Left lobe of liver (tissue), 2 donors: ENCODE results near the gene CCNK. TPM values are rescaled to one million over a fixed set of nuclear protein-coding genes. Genes with fewer than 3 reads are reported as not detected.

ENCODE experiments used
- ATAC-seq: fragments of 200-7000 bp; cut with Tn5 transposase; one replicate; pipeline ENCODE4 v1.9.1; 2020; ENCODE audit warnings: mild to moderate bottlenecking, moderate library complexity
- DNase-seq: peaks from one replicate; pipeline ENCODE4 v3.0.0-alpha.2; 2020; ENCODE audit warnings: low spot score
- total RNA-seq: library from RNA; stranded (reverse); gene quantifications from one replicate; pipeline ENCODE4 v1.2.1, GENCODE V29; 2021
- donor health status: DM: no; HTN: no; CAD: no; lungs with moderate emphysema.
- donor health status: DM: no; HTN: yes; CAD: no.

CCNK gene
- total RNA-seq, 1 donor from 2014 or later, result 13.8 TPM

GRCh38 chr14:99532310-99532709, 51.1 kb downstream of the CCNK start:
- DNase-seq (no peak), ATAC-seq (no peak)

- no peak for ATAC-seq
These were observed 53.1 kb downstream of the CCNK start for GRCh38 chr14:99534333-99534732.

GRCh38 chr14:99534863-99535262, 53.7 kb downstream of the CCNK start:
- no peak for DNase-seq
- no peak for ATAC-seq

More at GRCh38 chr14:99534333-99534732, 53.1 kb downstream of the CCNK start:
- DNase-seq, result no peak

- no peak for DNase-seq
- no peak for ATAC-seq
These were observed 54.2 kb downstream of the CCNK start for GRCh38 chr14:99535448-99535847.

GRCh38 chr14:99535908-99536778, 54.9 kb downstream of the CCNK start:
- DNase-seq (no peak), ATAC-seq (peak; percentile 5)

- no peak for ATAC-seq
- DNase-seq, result no peak
These were observed 56.2 kb downstream of the CCNK start for GRCh38 chr14:99537399-99537798.

- ATAC-seq (no peak), DNase-seq (no peak)
These were observed 57.1 kb downstream of the CCNK start for GRCh38 chr14:99538275-99538674.

GRCh38 chr14:99538733-99539132, 57.5 kb downstream of the CCNK start:
- ATAC-seq (no peak), DNase-seq (no peak)

- DNase-seq, result no peak
- no peak for ATAC-seq
These were observed 58.3 kb downstream of the CCNK start for GRCh38 chr14:99539491-99539890.

GRCh38 chr14:99540196-99541032, 59.2 kb downstream of the CCNK start:
- ATAC-seq, result no peak
- no peak for DNase-seq

GRCh38 chr14:99541211-99541610, 60.0 kb downstream of the CCNK start:
- ATAC-seq, result no peak
- DNase-seq, result no peak

GRCh38 chr14:99541677-99542470, 60.7 kb downstream of the CCNK start:
- no peak for DNase-seq
- ATAC-seq, result peak; percentile 14

GRCh38 chr14:99542566-99542965, 61.4 kb downstream of the CCNK start:
- ATAC-seq (no peak), DNase-seq (no peak)

GRCh38 chr14:99543370-99543769, 62.2 kb downstream of the CCNK start:
- DNase-seq, result no peak

GRCh38 chr14:99543985-99544384, 62.8 kb downstream of the CCNK start:
- no peak for ATAC-seq
- DNase-seq, result no peak

More at GRCh38 chr14:99543370-99543769, 62.2 kb downstream of the CCNK start:
- no peak for ATAC-seq

- DNase-seq (no peak), ATAC-seq (no peak)
These were observed 63.8 kb downstream of the CCNK start for GRCh38 chr14:99544991-99545390.

GRCh38 chr14:99545586-99545985, 64.4 kb downstream of the CCNK start:
- DNase-seq (no peak), ATAC-seq (no peak)

GRCh38 chr14:99546234-99546879, 65.1 kb downstream of the CCNK start:
- ATAC-seq (peak; percentile 8), DNase-seq (no peak)

- ATAC-seq, result no peak
These were observed 67.0 kb downstream of the CCNK start for GRCh38 chr14:99548255-99548654.

GRCh38 chr14:99548871-99549515, 67.8 kb downstream of the CCNK start:
- no peak for DNase-seq
- ATAC-seq, result no peak

More at GRCh38 chr14:99548255-99548654, 67.0 kb downstream of the CCNK start:
- DNase-seq, result no peak
